ENCODE data around the gene DACH1. TPM values are rescaled to one million over a fixed set of nuclear protein-coding genes. Genes with fewer than 3 reads are reported as not detected.

Gene DACH1
- total RNA-seq, 4 donors from 2014 or later = 0.38 to 5.8 (median 2.5) TPM

GRCh38 chr13:71578048-71578447 lies 289.0 kb downstream of the DACH1 start:
- WGBS, 2 donors = 79 to 86% methylated on average over 6 of the region's 6 CpGs
- no peak overlapping the region for H3K4me3 ChIP-seq (ENCODE audit: low read depth, poor library complexity, severe bottlenecking)
- TF ChIP-seq POLR2A (IDR thresholded peaks at IDR 0.05) (no peak), CTCF (IDR thresholded peaks at IDR 0.05) (no peak)
- intact Hi-C loops (cut with DNase I; ENCODE audit: low total_unique reads) = no loop called here
- no peak for DNase-seq (ENCODE audit: low spot score in 2 of 2)

DNA sequence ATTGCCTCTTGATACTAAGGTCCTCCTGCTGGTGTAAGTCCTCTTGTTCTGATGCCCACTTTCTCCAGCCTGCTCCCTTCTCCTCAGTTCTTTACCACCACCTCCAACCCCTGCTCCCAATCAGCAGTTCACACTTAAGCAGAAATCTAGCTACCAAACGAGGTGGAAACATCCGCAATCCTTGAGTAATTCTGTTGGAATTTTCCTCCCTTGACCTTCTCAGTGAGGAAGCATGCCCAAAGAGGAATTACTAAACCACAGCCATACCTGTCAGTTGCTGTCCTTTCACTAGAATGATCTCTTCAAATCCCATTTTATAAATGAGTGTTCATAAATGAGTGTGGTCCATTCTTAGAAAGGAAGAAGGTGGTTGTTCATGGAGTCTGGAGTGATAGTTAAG lies 289.9 kb downstream of the DACH1 start:
- intact Hi-C loops (cut with DNase I; ENCODE audit: low total_unique reads) = no loop called here

GRCh38 chr13:71576571-71576970 lies 290.4 kb downstream of the DACH1 start:
- 64 to 76% methylated on average over 1 of the region's 1 CpG for WGBS, 2 donors
- no peak for DNase-seq (ENCODE audit: low spot score in 2 of 2)
- intact Hi-C loops (cut with DNase I; ENCODE audit: low total_unique reads) = no loop called here
- TF ChIP-seq POLR2A (IDR thresholded peaks at IDR 0.05) = no peak
- no peak for TF ChIP-seq CTCF (IDR thresholded peaks at IDR 0.05)
- H3K4me3 ChIP-seq (ENCODE audit: low read depth, poor library complexity, severe bottlenecking) = no peak overlapping the region

More for the DNA sequence above, 289.9 kb downstream of the DACH1 start:
- TF ChIP-seq POLR2A (IDR thresholded peaks at IDR 0.05) = no peak
- no peak for TF ChIP-seq CTCF (IDR thresholded peaks at IDR 0.05)
- WGBS, 2 donors = 79 to 86% methylated on average over 2 of the region's 2 CpGs
- no peak overlapping the region for H3K4me3 ChIP-seq (ENCODE audit: low read depth, poor library complexity, severe bottlenecking)
- no peak for DNase-seq (ENCODE audit: low spot score in 2 of 2)

GRCh38 chr13:71546881-71547280 lies 320.1 kb downstream of the DACH1 start:
- intact Hi-C loops (cut with DNase I; ENCODE audit: low total_unique reads) = no loop called here
- DNase-seq (ENCODE audit: low spot score in 2 of 2) = no peak
- TF ChIP-seq POLR2A (IDR thresholded peaks at IDR 0.05) (no peak), CTCF (IDR thresholded peaks at IDR 0.05) (no peak)
- WGBS, 2 donors = 77 to 80% methylated on average over 4 of the region's 4 CpGs
- H3K4me3 ChIP-seq (ENCODE audit: low read depth, poor library complexity, severe bottlenecking) = no peak overlapping the region

- H3K4me3 ChIP-seq (ENCODE audit: low read depth, poor library complexity, severe bottlenecking) = no peak overlapping the region
- DNase-seq (ENCODE audit: low spot score in 2 of 2) = no peak
- TF ChIP-seq POLR2A (IDR thresholded peaks at IDR 0.05) = no peak
- TF ChIP-seq CTCF (IDR thresholded peaks at IDR 0.05) = no peak
- 59 to 72% methylated on average over 1 of the region's 1 CpG for WGBS, 2 donors
- intact Hi-C loops (cut with DNase I; ENCODE audit: low total_unique reads) = no loop called here
Observed at GRCh38 chr13:71540098-71540497, 326.9 kb downstream of the DACH1 start.

DNA sequence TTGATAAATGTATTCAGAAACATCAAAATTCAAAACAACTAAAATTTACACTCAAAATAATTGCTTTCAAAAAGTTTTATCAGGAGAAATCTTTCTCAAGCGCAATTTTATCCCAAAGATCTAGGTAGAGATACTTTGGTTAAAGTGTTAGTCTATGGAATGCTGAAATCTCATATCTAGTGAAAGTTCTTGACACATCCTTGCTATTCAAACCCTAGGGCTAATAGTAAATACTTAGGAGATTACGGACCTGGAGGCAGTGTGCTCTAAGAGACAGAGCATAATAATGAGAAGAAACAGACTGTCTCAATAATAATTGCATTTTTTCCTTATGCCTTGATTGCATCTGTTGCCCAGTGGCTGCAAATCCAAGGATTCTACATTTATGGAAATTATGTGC lies 330.8 kb downstream of the DACH1 start:
- 59 to 60% methylated on average over 2 of the region's 2 CpGs for WGBS, 2 donors
- TF ChIP-seq CTCF (IDR thresholded peaks at IDR 0.05) (no peak), POLR2A (IDR thresholded peaks at IDR 0.05) (no peak)
- no peak for DNase-seq (ENCODE audit: low spot score in 2 of 2)
- intact Hi-C loops (cut with DNase I; ENCODE audit: low total_unique reads) = no loop called here
- no peak overlapping the region for H3K4me3 ChIP-seq (ENCODE audit: low read depth, poor library complexity, severe bottlenecking)

Measured in lower leg skin (tissue), 4 donors.